HG03095 (cell line): Measurements from ENCODE around the gene TNFSF8.

Source experiments
- ATAC-seq: cut with Tn5 transposase; IDR thresholded peaks from one replicate; pipeline ENCODE4 v1.9.1; 2021; ENCODE audit warnings: moderate library complexity; ENCODE audit not compliant: unreplicated experiment

TNFSF8 gene

DNA sequence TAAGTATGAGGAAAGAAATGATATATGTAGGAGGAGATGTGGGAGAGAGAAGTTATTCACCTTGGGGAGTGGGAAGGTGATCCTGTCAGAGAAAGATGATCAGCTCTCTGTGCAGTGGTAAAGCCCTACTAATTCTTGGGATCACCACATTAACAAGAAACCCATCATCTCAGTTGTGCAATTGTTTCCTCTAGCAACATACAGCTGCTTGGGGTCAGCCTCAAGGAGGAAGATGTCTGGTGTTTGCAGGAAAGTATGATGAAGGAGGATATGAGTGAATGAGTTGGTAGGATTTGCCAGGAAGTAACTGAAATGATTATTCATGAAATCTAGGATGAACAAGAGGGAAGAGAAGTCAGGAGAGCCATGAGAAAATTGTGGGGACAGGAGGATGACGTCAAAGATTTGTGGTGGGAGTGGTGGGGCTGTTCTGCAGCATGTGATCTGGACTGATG, 50.1 kb downstream of the TNFSF8 start:
- no peak for ATAC-seq

DNA sequence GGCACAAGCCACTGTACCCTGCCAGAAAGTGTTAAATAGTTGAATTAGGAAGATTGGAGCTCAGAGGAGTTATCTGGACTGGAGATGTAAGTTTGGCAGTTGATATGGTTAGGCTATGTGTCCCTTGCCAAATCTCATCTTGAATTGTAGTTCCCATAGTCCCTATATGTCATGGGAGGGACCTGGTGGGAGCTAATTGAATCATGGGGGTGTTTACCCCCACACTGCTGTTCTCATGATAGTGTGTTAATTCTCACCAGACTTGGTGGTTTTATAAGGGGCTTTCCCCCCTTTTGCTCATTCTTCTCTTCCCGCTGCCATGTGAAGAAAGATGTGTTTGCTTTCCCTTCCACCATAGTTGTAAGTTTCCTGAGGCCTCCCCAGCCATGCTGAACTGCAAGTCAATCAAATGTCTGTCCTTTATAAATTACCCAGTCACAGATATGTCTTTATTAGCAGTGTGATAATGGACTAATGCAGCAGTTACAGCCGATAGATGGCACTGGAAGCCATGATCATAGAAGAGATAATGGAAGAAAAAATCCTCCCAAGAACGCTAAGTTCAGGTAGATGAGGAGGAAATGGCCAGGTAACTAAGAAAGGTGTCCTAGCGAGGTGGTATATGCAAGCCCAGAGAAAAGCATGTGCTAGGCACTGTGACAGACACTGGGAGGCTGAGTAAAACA, 51.4 kb downstream of the TNFSF8 start:
- no peak for ATAC-seq

DNA sequence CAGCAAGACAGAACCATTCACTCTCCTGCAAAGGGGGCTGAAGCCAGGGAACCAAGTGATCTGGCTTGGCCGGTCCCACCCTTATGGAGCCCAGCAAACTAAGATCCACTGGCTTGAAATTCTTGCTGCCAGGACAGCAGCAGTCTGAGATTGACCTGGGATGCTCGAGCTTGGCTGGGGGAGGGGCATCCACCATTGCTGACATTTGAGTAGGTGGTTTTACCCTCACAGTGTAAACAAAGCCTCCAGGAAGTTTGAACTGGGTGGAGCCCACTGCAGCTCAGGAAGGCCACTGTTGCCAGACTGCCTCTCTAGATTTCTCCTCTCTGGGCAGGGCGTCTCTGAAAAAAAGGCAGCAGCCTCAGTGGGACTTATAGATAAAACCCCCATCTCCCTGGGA, 60.5 kb downstream of the TNFSF8 start:
- ATAC-seq = no peak

DNA sequence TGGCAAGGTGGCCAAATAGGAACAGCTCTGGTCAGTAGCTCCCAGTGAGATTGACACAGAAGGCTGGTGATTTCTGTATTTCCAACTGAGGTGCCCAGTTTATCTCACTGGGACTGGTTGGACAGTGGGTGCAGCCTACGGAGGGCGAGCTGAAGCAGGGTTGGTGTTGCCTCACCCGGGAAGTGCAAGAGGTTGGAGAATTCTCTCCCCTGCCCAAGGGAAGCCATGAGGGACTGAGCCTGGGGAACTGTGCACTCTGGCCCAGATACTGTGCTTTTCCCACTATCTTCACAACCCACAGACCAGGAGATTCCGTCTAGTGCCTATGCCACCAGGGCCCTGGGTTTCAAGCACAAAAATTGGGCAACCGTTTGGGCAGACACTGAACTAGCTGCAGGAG, 61.0 kb downstream of the TNFSF8 start:
- ATAC-seq = no peak

DNA sequence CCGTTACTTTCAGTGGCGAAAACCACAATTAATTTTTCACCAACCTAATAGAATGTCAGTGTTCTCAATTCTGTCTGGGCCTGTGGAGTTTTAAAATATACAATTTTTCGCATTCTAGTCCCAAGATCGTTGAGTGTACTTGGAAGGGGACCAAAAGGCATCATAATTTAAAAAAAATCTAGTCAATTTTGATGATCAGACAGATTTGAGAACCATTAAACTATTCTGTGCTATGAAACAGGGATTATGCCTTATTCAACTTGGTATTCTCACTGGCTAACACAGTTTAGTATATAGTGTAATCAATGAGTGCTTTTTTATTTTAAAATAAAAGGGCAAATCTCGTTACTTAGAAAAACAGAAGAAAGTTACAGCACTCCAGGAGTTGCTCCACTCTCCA, 63.1 kb downstream of the TNFSF8 start:
- ATAC-seq = no peak

DNA sequence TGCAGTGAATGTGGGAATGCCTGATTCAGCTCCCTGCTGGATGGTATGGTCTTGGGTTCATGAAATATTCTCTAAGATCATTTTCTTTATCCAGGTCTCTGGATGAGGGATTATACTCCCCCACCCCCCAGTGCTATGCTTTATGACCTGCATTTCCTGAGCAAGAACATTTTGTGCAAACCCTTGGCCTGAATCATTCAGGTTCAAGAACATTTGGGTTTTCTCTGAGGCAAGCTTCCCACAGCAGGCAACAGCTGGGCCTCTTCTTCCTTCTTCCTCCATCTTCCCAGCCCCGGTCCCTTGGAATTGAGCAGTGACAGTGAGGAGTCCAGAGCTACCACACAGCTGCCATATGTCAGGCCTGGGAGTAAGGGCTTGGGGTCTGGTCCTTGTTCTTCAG, 65.9 kb downstream of the TNFSF8 start:
- ATAC-seq = no peak

DNA sequence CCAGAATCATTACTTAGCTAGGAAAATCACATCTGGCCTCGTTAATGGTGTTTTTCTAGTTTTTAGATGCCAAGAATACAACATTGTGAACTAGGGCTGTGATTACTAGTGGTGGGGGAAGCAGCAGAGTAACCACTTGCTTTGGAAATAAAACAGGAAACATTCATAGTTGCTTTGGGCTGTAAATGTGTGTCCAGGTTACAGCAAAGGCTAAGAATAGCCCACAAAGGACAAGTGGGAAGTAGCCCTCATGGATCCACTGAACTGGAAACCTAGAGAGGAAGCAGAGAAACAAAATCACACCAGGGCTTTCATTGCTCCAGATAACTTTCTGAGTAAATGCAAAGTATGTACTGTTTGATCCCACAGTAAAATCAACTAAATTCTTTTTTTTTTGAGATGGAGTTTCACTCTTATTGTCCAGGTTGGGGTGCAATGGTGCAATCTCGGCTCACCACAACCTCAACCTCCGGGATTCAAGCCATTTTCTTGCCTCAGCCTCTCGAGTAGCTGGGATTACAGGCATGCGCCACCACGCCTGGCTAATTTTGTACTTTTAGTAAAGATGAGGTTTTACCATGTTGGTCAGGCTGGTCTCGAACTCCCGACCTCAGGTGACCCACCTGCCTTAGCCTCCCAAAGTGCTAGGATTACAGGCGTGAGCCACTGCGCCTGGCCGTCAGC, 68.3 kb downstream of the TNFSF8 start:
- ATAC-seq = no peak

DNA sequence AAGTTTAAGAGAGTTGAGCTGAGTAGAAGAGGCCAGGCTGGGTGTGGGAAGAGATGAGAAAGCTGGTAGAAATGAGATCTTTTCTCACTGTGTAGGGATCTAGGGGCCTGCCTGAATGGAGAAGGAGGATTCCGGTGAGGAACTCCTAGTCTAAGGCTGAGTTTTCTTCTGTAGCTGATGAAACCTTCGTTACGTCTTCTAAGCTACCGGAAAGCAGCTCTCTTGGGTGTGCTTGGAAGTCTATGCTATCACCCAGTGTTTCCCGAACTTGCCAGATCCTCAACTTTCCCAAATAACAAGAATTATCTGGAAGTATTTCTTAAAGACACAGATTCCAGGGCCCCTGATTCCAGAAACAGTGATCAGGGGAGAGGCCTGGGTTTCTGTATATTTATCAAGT, 69.1 kb downstream of the TNFSF8 start:
- ATAC-seq = no peak

DNA sequence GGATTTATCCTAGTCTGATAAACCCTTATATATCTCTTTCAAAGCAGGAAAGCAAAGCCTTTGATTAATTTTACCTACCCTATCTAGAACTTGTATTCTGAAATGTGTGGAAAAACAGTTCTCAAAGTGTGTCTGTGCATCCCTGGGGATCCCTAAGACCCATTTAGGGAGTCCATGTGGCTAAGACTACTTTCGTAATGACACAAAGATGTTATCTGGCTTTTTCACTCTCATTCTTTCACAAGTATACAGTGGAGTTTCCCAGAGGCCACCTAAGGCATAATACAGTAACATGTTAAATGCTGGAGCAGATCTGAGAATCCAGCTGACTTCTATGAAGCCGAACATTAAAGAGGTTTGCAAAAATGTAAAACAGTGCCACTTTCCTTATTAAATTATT, 70.2 kb downstream of the TNFSF8 start:
- ATAC-seq = no peak

DNA sequence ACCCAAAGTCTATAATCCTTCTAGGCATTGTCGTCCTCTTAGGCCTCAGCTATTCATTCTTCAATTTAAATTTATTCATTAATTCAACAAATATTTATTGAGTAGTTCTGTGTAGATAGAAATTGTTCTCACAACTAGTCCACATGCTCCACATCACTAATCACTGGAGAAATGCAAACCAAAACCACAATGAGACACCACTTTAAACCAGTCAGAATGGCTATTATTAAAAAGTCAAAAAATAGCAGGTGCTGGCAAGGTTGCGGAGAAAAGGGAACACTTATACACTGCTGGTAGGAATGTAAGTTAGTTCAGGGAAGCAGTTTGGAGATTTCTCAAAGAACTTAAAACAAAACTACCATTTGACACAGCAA, 73.5 kb downstream of the TNFSF8 start:
- no peak for ATAC-seq

DNA sequence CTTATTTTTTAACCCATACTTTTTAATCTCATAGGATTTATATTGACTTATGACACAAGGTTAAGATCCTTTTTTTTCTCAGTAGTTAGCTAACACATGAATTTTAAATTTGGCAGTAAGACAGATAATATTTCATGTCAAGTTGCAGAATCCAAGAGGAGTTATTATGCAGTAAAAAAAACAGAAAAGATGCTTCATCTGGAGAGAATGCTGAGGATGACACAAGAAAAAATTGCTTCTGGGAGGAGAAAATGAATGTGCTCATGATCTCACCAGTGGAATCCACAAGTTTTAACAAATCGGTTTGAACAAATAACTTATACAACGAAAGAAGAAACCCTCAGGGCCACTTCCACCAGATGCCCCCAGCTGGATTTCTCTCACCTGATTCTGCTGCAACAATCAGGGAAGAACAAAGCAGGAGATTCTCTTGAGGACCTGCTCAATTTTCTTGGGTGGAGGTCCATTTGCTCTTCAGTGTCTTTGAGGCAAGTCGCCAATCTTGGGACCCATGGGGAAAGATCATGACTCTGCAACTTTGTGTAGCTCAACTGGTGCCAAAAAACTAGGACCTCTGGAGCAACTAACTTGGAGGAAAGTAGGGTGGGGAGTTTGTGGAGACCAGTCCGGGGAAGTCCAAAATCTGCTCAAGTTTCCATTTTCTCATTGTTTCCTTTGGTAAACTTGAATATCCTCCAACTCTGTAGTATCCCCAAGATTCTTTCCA, 74.0 kb downstream of the TNFSF8 start:
- ATAC-seq = no peak

DNA sequence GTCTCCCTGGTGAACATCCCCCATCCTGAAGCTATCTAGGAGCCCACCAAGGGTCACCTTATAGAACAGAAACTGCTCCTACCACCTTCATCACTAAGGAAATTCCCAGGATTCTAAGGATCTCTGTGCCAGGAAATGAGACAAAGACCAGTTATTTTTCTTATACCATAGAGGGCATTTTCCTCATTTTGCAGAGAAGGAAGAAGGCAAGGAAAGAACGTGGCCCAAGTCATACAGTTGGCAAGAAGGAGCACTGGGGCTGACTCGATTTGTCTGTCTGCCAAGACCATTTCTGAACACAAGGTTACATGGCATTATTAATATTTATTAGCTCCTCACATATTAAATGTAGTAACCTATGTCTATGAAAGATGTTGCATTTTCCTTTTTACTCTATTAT, 74.9 kb downstream of the TNFSF8 start:
- no peak for ATAC-seq

DNA sequence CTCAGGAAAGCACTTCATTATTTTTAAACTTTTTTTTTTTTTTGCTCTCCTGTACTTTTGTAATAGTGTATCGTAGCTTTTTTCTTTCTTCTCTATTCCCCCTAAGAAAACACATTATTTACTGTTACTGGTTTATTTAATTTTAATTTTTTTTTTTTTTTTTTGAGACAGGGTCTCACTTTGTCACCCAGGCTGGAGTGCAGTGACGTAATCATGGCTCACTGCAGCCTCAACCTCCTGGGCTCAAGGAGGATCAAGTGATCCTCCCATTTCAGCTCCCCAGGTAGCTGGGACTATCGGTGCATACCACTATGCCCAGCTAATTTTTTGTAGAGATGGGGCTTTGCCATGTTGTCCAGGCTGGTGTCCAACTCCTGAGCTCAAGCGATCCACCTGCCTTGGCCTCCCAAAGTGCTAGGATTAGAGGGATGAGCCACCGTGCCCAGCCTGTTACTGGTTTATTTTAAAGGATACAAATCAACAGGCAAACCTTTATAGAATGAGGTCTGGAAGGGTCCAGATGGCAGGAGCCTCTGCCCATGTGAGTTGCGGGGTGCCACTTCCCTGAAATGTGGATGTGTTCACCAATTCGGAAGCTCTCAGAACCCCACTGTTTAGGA, 75.5 kb downstream of the TNFSF8 start:
- no peak for ATAC-seq

DNA sequence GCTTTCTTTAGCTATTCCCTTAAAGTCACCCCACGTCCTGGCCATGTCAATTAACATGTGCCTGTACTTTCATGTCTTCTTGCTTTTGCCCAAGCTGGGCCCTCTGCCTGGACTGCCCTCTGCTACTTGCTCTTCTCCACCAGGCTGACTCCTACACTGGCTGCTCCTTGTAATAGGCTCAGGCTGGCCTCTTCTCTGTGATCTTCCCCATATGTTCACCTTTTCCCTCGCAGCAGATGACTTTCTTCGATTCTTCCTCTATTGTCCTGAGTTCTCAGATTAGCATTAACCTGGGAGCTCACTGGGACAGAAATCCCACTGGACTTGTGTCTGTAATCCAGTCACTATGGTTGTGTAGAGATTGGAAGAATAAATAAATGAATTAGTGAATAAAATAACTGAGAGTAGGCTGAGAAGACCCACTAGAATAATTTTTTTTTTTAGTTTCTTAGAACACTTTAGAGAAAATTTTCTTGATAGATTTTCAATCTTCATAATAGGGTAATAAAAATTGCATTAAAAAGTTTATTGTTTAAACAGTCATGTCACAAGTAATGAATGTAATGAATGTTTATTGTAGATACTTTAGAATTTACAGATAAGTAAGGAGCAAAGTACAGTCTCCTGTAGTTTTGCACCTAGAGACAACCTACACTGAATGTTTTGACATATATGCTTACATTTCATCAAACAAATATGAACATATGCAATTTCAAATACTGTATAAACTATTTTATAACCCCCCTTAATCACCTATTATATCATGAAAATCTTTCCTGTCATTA, 77.1 kb downstream of the TNFSF8 start:
- ATAC-seq = no peak

DNA sequence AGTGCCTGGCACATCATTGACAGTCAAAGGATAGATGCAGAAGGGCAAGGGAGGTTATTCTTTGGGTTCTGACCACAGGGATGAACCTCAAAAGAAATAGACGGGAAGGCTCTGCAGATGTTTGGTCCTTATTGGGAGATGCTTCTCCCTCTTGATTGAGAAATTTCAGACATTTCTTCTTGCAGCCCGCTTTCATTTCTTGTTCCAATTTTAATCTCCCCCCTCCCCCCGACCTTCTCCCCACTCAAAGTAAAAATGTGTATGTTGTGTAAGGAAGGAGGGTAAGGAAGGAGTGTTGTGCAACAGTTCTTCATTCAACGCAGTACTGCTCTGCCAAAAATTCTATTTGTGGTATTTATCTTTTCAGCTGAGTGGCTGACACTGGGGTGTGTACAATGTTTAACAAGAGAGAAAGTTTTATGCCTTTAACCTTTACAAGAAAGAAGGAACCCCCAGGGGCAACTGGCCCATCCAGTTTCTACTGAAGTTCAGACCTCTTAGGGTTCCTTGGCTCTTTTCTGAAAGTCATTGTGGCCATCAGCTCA, 78.3 kb downstream of the TNFSF8 start:
- ATAC-seq = no peak

DNA sequence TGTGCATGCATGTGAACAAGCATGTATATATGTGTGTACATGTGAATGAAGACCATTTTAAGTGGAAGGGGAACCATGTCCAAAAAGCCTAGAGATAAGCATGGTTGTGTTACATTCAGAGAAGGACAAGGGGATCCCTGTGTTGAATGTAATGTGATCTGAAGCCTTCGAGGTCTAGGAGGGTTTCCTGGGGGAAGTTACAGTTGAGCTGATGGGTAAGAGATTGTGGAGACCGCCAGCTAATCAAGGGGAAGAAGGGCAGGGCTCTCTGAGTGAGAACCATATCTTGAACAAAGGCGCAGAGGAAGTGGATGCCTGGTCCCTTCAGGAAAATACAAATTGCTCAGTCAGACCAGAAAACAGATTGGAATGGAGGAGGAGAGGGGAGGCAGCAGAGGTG, 79.1 kb downstream of the TNFSF8 start:
- no peak for ATAC-seq
